ENCODE data around the gene SH3BP5L.
"Not testable (repeated sequence)": the region's sequence is repeated elsewhere in the genome, so short reads cannot be mapped to it uniquely, and the experiment has no call there.

SH3BP5L gene

DNA sequence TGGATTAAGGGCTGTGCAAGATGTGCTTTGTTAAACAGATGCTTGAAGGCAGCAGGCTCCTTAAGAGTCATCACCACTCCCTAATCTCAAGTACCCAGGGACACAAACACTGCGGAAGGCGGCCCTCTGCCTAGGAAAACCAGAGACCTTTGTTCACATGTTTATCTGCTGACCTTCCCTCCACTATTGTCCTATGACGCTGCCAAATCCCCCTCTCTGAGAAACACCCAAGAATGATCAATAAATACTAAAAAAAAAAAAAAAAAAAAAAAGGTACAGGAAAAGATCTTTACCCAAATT, 5.0 kb upstream of the SH3BP5L start:
- in situ Hi-C loops (cut with MboI; ENCODE audit: low sequenced_read_pairs), result not testable (repeated sequence)

GRCh38 chr1:248828845-248829244, 3.1 kb upstream of the SH3BP5L start:
- in situ Hi-C loops (cut with MboI; ENCODE audit: low sequenced_read_pairs), result no loop called here

GRCh38 chr1:248825573-248825908, 174 bp downstream of the SH3BP5L start:
- in situ Hi-C loops (cut with MboI; ENCODE audit: low sequenced_read_pairs), result no loop called here

- in situ Hi-C loops (cut with MboI; ENCODE audit: low sequenced_read_pairs), result no loop called here
Measured at GRCh38 chr1:248825136-248825535, 579 bp downstream of the SH3BP5L start.

GRCh38 chr1:248824701-248825100, 1.0 kb downstream of the SH3BP5L start:
- in situ Hi-C loops (cut with MboI; ENCODE audit: low sequenced_read_pairs), result no loop called here

GRCh38 chr1:248824301-248824700, 1.4 kb downstream of the SH3BP5L start:
- in situ Hi-C loops (cut with MboI; ENCODE audit: low sequenced_read_pairs), result no loop called here

GRCh38 chr1:248823517-248824001, 2.2 kb downstream of the SH3BP5L start:
- in situ Hi-C loops (cut with MboI; ENCODE audit: low sequenced_read_pairs), result no loop called here

DNA sequence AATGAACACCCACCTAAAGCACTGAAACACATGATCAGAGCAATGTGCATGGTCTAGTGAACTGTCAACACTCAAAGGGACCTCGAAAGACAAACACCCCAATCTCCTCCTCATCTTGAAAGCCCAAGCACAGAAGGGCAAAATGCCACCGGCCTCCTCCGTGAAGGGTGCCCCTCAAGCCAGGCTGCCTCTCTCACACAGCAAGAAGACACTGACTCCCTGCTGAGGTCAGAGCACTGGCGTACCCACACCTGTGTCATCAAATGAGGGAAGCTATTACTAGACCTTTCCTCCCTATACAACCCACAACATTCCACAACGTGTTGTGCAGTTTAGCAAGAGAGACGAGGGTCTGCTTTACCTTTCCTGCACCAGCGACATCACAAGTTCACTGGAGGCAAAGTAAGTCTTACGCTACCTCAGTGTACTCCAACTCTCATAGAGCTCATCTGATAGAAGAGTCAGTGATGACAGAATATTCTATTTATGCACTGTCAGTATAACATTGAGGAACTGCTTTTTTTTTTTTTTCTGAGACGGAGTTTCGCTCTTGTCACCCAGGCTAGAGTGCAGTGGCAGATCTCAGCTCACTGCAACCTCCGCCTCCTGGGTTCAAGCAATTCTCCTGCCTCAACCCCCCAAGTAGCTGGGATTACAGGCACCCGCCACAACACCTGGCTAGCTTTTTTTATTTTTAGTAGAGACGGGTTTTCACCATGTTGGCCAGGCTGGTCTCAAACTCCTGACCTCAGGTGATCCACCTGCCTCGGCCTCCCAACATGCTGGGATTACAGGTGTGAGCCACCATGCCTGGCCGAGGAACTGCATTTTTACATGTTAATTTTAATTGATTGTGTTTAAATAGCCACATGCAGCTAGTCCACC, 3.3 kb downstream of the SH3BP5L start:
- in situ Hi-C loops (cut with MboI; ENCODE audit: low sequenced_read_pairs), result no loop called here

DNA sequence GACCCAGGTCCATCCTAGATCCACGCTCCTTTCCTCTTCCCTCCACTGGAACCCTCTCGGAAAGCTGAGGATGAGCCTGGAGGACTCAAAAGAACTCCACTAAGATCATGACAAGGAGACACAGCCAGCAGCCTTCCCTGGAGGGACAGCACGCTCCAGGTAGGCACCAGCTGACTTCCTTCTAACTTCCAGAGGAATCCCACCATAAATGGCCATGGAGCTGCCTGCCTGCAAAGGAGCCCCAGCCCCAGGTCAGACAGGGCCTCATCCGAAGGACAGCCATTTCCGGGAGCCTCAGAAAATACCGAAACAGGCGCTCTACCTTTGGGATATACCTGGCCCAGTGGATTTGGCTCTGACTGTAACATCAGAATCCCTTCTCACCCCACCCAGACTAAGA, 4.1 kb downstream of the SH3BP5L start:
- in situ Hi-C loops (cut with MboI; ENCODE audit: low sequenced_read_pairs), result no loop called here

DNA sequence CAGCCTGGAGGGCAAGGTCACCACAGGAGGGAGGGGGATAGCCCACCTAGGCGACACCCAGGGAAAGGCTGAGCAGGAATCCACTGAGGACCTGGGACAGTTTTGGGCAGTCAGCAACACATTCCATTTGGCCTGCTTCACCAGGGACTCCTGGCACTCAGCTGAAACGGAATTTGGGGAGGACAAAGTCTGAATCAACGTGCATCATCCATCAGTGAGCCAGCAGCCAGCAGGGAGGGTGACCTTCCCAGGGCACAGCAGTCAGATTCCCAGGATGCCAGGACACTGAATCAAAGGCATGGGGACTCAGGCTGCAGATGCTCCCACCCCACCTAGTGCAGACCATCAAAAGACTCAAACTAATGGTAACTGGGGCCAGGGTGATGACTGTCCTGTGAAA, 4.6 kb downstream of the SH3BP5L start:
- in situ Hi-C loops (cut with MboI; ENCODE audit: low sequenced_read_pairs), result no loop called here

DNA sequence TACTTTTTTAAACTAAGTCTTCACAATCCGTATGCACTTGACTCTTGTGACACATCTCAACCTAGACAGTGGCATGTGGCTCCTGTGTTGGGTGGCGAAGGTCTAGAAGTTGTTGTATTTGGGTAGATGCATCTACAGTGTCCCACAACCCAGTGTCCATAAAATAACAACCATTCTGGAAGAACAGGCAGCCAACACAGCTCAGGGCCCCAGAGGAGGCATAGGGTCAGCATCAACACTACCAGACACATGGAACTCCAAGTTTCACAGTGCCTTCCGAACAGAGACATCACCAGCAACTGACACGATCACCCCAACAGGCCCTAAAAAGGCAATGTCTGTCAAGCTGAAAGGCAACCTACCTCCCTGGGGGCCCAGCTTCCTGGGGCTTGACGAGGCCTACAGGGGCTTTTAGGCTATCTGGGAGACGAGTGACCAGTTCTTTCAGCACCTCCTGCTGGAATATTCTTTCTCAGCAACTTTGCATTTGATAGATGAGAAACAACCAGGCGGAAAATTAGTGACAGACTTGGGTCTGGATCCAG, 5.6 kb downstream of the SH3BP5L start:
- in situ Hi-C loops (cut with MboI; ENCODE audit: low sequenced_read_pairs), result no loop called here

DNA sequence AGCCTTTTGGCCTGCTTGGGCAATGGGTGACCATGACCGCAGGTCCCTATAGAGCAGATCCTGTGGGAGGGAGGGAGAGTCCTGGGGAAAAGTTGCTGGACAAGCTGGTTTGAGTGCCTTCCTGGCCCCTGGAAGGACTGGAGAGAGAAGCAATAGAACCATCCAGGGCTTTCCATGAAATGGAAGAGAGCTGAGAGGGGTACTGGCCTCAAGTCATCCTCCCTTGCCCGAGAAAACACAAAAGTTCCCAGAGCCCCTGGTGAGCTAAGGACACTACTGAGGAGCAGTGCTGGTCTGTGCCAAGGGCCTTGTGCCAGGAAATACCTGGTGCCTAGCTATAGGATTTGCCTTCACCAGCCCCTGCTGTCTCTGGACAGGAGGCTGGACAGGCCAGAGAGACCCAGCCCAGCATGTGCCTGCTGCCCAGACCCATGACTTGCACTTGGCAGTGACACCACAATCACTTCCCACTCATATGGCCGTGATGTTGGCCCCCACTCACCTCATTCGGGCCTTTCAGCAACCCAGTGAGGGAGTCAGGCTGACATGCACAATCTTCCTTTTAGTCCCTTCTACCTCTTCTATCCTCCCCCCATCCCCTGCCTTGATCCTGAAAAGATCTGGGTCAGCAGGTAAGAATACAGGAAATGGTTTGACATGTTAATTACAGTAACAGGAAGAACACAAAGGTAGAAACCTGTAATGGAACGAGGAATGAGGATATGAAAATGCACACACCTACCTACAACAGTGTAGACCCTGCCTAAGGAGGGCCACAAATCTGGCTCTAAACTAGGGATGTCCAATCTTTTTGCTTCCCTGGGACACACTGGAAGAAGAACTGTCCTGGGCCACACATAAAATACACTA, 7.0 kb downstream of the SH3BP5L start:
- in situ Hi-C loops (cut with MboI; ENCODE audit: low sequenced_read_pairs), result no loop called here

DNA sequence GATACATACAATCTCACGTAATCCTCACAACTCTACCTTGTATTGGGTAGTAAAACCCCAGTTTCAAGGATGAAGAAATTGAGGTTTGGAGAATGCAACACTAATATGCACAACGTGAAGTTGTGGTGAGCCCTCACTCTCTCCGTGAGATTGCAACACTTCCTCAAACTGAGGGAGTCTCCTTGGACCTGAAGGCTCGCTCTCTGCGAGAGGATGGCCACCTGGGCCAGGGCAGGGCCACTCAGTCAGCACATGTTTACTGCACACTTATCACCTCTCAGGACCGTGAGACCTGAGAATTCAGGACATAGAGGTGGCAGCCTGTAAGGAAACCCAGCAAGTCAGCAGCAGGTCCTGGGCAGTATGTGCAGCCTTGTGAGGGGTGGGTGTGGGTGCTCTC, 8.7 kb downstream of the SH3BP5L start:
- in situ Hi-C loops (cut with MboI; ENCODE audit: low sequenced_read_pairs), result no loop called here

- in situ Hi-C loops (cut with MboI; ENCODE audit: low sequenced_read_pairs), result no loop called here
Measured at GRCh38 chr1:248816042-248816851, 9.5 kb downstream of the SH3BP5L start.

GRCh38 chr1:248815407-248816034, 10.2 kb downstream of the SH3BP5L start:
- in situ Hi-C loops (cut with MboI; ENCODE audit: low sequenced_read_pairs), result no loop called here

DNA sequence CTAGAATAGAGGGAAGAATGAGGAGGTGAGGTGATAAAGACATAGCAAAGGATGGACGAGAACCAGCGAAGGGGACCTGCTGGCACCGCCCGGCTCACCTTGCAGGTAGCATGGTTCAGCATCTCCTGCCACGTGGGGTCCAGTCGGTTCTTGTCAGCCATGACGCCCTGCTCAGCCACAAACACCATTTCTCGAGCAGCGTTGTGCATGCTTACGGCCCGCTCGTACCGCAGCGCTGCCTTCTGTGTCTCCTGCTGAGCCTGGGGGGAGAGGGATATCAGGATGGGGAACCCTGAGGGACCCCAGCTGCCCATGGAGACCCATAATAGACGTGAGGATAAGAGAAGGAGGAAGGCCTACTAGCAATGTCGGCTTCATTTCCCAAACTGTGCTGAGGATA, 11.4 kb downstream of the SH3BP5L start:
- in situ Hi-C loops (cut with MboI; ENCODE audit: low sequenced_read_pairs), result no loop called here

- in situ Hi-C loops (cut with MboI; ENCODE audit: low sequenced_read_pairs), result no loop called here
Measured at GRCh38 chr1:248813546-248813945, 12.2 kb downstream of the SH3BP5L start.

- in situ Hi-C loops (cut with MboI; ENCODE audit: low sequenced_read_pairs), result no loop called here
Measured at GRCh38 chr1:248812736-248813425, 12.8 kb downstream of the SH3BP5L start.

DNA sequence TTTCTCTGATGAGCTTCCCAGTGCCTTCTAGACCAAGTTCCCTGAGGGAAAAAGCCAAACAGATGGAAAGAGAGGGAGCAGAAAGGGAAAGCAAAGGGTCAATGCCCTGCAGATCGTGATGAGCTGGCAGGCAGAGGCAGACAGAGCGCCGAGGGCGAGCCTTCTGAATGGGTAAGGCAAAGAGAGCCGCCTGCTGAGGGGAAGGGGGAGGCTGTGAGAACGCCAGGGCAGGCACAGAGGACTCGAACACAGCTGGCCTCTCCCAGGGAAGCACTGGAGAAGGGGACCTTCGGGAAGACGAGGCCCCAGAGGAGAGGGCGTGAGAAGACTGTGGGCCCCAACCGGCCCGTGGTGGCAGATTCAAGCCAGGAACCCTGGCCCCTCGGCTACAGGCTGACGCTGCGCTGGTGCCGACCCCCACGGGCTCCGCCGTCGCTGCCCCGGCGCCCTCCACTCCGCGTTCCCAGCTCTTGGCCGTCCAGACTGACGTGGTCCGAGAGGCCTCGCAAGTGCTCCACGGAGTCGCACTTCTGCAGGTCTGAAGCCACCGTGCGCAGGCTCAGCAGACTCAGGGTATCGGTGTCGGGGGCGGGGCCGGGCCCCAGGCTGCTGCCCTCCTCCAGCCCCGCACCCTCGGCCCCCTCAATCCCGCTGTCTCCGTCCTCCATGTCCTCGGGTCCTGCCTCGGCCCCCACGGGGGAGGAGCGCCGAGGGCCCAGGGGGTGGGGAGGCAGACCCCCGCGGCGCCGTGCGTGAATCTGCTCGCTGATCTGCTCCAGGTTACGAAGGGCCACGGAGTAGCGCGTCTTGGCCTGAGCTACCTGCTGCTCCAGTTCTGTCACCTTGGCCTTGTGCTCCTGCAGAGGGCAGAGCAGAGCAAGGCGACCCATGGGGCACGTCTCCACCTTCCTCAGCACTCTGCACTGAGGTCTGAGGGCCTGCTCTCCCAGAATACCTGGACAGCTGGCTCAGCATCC, 13.9 kb downstream of the SH3BP5L start:
- in situ Hi-C loops (cut with MboI; ENCODE audit: low sequenced_read_pairs), result no loop called here

Measured in HL-60/S4 treated with retinoic acid at 250 ng/mL for 4 days and 3 days (cell line).